K562 (cell line): Measurements from ENCODE around the gene COX6B2. TPM values are rescaled to one million over a fixed set of nuclear protein-coding genes. Genes with fewer than 3 reads are reported as not detected.

Experiments
- ATAC-seq: fragments of 200-7000 bp; cut with Tn5 transposase; 3 replicates; pipeline ENCODE4 v1.9.1; 2020; ENCODE audit warnings: moderate library complexity
- BruUV-seq: library from RNA; stranded (reverse); fragments of 400-500 nt; replicated peaks from 2 replicates; lab custom pipeline; 2021; lab: Mats Ljungman, UMichigan
- CTCF ChIA-PET: fragments of 300-600 bp; formaldehyde crosslinking; extraction: SDS; loops from one replicate; lab custom pipeline; 2021; ENCODE audit warnings: low intra/inter-chr PET ratio; lab: Yijun Ruan, JAX
- POLR2A ChIA-PET: fragments of 300-600, 350-650 bp; sonication (Branson Sonifier 250); formaldehyde crosslinking; extraction: SDS; loops from one replicate; lab custom pipeline; 2021; ENCODE audit warnings: antibody characterized with exemption, inconsistent platforms; lab: Yijun Ruan, JAX
- DNase-seq, 4 experiments: peaks; one replicate each; pipeline versions ENCODE4 v3.0.0 to v3.0.0-alpha.2; 2011 to 2018; ENCODE audit warnings: low spot score in 3 of 4, mixed read lengths in 3 of 4; ENCODE audit errors: extremely low read depth in 1 of 4
- FAIRE-seq: peaks from 2 replicates; lab custom pipeline; 2011; peaks lifted over from hg19 to GRCh38; lab: Jason Lieb, UNC
- H2AFZ ChIP-seq: 2 replicates; pipeline ENCODE4 v1.6.0; 2011; ENCODE audit warnings: low read depth, low read length, control low read depth, inconsistent platforms
- H3K27ac ChIP-seq: fragments of 200-600 bp; 3 replicates; pipeline ENCODE4 v1.8.0; 2011; ENCODE audit warnings: low read depth, mild to moderate bottlenecking, control low read depth, inconsistent platforms, low read length, moderate library complexity, mixed read lengths; ENCODE audit errors: extremely low read depth
- H3K27me3 ChIP-seq, 2 experiments: fragments of 300-600 bp in 1 of 2; 2 replicates in 1 of 2; 3 replicates in 1 of 2; pipeline versions ENCODE4 v1.6.0 to v1.8.0; 2011; ENCODE audit warnings: inconsistent platforms in 2 of 2, low read length in 2 of 2, mild to moderate bottlenecking in 1 of 2, mixed read lengths in 1 of 2, moderate library complexity in 1 of 2; ENCODE audit not compliant: control insufficient read depth in 2 of 2, insufficient read depth in 2 of 2
- H3K36me3 ChIP-seq: fragments of 300-600 bp; 3 replicates; pipeline ENCODE4 v1.8.0; 2011; ENCODE audit warnings: mild to moderate bottlenecking, low read length, inconsistent platforms; ENCODE audit not compliant: control insufficient read depth, insufficient read depth
- H3K4me1 ChIP-seq, 2 experiments: fragments of 200-600 bp in 1 of 2; replicated peaks in 1 of 2; 2 replicates in 1 of 2; 3 replicates in 1 of 2; pipeline versions ENCODE4 v1.5.1 to v1.8.0; 2011; ENCODE audit warnings: inconsistent platforms in 2 of 2, low read length in 2 of 2, mild to moderate bottlenecking in 1 of 2, mixed read lengths in 1 of 2, moderate library complexity in 1 of 2; ENCODE audit not compliant: control insufficient read depth in 2 of 2, insufficient read depth in 2 of 2
- H3K4me2 ChIP-seq: 2 replicates; pipeline ENCODE4 v1.6.1; 2011; ENCODE audit warnings: low read length, control low read depth, inconsistent platforms, mixed read lengths; ENCODE audit not compliant: insufficient read depth
- H3K4me3 ChIP-seq: fragments of 200-600 bp; sonication (generic), shearing (Covaris generic); 2 replicates; pipeline ENCODE4 v1.5.1; 2016; ENCODE audit warnings: control low read depth, inconsistent platforms
- H3K79me2 ChIP-seq: fragments of 200-600 bp; 3 replicates; pipeline ENCODE4 v1.8.0; 2011; ENCODE audit warnings: low read length, inconsistent platforms; ENCODE audit not compliant: control insufficient read depth, insufficient read depth
- H3K9ac ChIP-seq, 2 experiments: 2 replicates each; pipeline versions ENCODE4 v1.6.0 to v1.6.1; 2011; ENCODE audit warnings: low read depth in 2 of 2, low read length in 2 of 2, control low read depth in 1 of 2, inconsistent platforms in 1 of 2, mild to moderate bottlenecking in 1 of 2, mixed read lengths in 1 of 2; ENCODE audit not compliant: insufficient read depth in 1 of 2
- H3K9me1 ChIP-seq: one replicate; pipeline ENCODE4 v1.6.0; 2011; ENCODE audit warnings: inconsistent platforms, mild to moderate bottlenecking, low read length, moderate library complexity; ENCODE audit not compliant: control insufficient read depth, insufficient read depth
- H3K9me3 ChIP-seq: replicated peaks from 2 replicates; pipeline ENCODE4 v1.5.1; 2011; ENCODE audit warnings: low read depth, low read length, inconsistent platforms; ENCODE audit not compliant: control insufficient read depth, insufficient read depth
- H4K20me1 ChIP-seq: replicated peaks from 2 replicates; pipeline ENCODE4 v1.6.1; 2011; ENCODE audit warnings: low read length, inconsistent platforms, mixed read lengths; ENCODE audit not compliant: control insufficient read depth, insufficient read depth
- CEBPG ChIP-seq, 3 experiments: fragments of 200-800 bp in 1 of 3; sonication (Bioruptor generic) in 1 of 3; sonication (generic) in 1 of 3; formaldehyde crosslinking in 1 of 3; IDR thresholded peaks in 2 of 3; conservative IDR thresholded peaks in 1 of 3; 2 replicates each; pipeline versions ENCODE4 v1.6.1 to v1.8.0; 2016 to 2022; ENCODE audit warnings: missing compliant biosample characterization in 2 of 3, missing genetic modification characterization in 2 of 3, mild to moderate bottlenecking in 1 of 3, missing genetic modification reagents in 1 of 3
- EZH2 ChIP-seq: IDR thresholded peaks from 2 replicates; pipeline ENCODE4 v1.6.1; 2012; ENCODE audit warnings: low read depth, mild to moderate bottlenecking, inconsistent platforms, low read length, borderline replicate concordance
- FOSL1 ChIP-seq: fragments of 200-800 bp; sonication (Bioruptor generic); conservative IDR thresholded peaks from 2 replicates; pipeline ENCODE4 v1.6.1; 2016; ENCODE audit warnings: missing genetic modification characterization, missing compliant biosample characterization
- NR1H2 ChIP-seq: sonication (generic); formaldehyde crosslinking; IDR thresholded peaks from 2 replicates; pipeline ENCODE4 v1.4.0; 2020; ENCODE audit warnings: mild to moderate bottlenecking, missing genetic modification reagents
- POLR2G ChIP-seq: fragments of 200-400 bp; formaldehyde crosslinking; IDR thresholded peaks from 2 replicates; pipeline ENCODE4 v1.6.1; 2017; ENCODE audit warnings: low read depth, mild to moderate bottlenecking, antibody characterized with exemption, low read length, moderate library complexity
- RBM22 ChIP-seq: fragments of 200-400 bp; formaldehyde crosslinking; IDR thresholded peaks from 2 replicates; pipeline ENCODE4 v1.6.1; 2018; ENCODE audit warnings: low read length, low read depth; ENCODE audit not compliant: poor library complexity, severe bottlenecking
- TAF15 ChIP-seq: fragments of 200-400 bp; formaldehyde crosslinking; IDR thresholded peaks from 2 replicates; pipeline ENCODE4 v1.6.1; 2017; ENCODE audit warnings: mild to moderate bottlenecking, low read depth, low read length, moderate library complexity
- ZNF507 ChIP-seq: conservative IDR thresholded peaks from 2 replicates; pipeline ENCODE4 v1.6.1; 2017; ENCODE audit warnings: missing genetic modification characterization, missing compliant biosample characterization
- ZNF668 ChIP-seq: fragments of 250-450 bp; sonication (Bioruptor Pico); IDR thresholded peaks from 2 replicates; pipeline ENCODE4 v1.8.0; 2022; ENCODE audit warnings: mild to moderate bottlenecking, inconsistent platforms
- WGBS: fragments of 100-300 bp; shearing (Covaris generic); methylation state at CpG from one replicate; pipeline ENCODE4 v1.1.6; 2016; ENCODE audit warnings: low coverage, mixed read lengths; ENCODE audit not compliant: insufficient coverage; ENCODE audit errors: missing lambda C conversion rate; 5-methylcytosine and 5-hydroxymethylcytosine counted together
- in situ Hi-C: fragments of 300-500 bp; cut with MboI; formaldehyde crosslinking; loops from 4 replicates; pipeline ENCODE4 v1.15.0; 2018; ENCODE audit warnings: inconsistent platforms, mixed read lengths
- intact Hi-C: fragments of 100-400 bp; cut with micrococcal nuclease; formaldehyde crosslinking; loops from 2 replicates; pipeline ENCODE4 v1.14.2; 2022
- polyA plus RNA-seq, 8 experiments: library from polyadenylated mRNA; depleted of rRNA in 4 of 8; stranded (reverse) in 5 of 8; unstranded in 3 of 8; fragments of >200 nt; fragmentation: Nextera tagmentation in 2 of 8; fragmentation: Illumina TruSeq in 1 of 8; extraction: Ambion mirVana in 2 of 8; extraction: Trizol in 1 of 8; gene quantifications; 2 replicates each; pipeline versions ENCODE4 v1.2.1 to v1.2.3, GENCODE V29; 2011 to 2014; ENCODE audit warnings: inconsistent platforms in 1 of 8, missing spikeins in 1 of 8
- total RNA-seq, 7 experiments: library from RNA; depleted of rRNA in 6 of 7; stranded (reverse); fragments of >200 nt in 6 of 7; fragmentation: Illumina TruSeq in 2 of 7; extraction: Trizol in 2 of 7; gene quantifications; 2 replicates each; pipeline versions ENCODE4 v1.2.1 to v1.2.3, GENCODE V29; 2011 to 2021; ENCODE audit warnings: low replicate concordance in 1 of 7
- TF ChIP-seq, protein P1 (sequence below): fragments of 250-450 bp; sonication (Bioruptor Pico); IDR thresholded peaks from 2 replicates; pipeline ENCODE4 v1.8.0; 2021; ENCODE audit warnings: moderate library complexity, mild to moderate bottlenecking, inconsistent platforms

Gene COX6B2
- total and polyA plus RNA-seq, 9 of the 15 experiments (the other 6 are each of a cell fraction or from before 2014, with no cell fraction given): 0.40 to 2.5 (median 0.83) TPM

DNA sequence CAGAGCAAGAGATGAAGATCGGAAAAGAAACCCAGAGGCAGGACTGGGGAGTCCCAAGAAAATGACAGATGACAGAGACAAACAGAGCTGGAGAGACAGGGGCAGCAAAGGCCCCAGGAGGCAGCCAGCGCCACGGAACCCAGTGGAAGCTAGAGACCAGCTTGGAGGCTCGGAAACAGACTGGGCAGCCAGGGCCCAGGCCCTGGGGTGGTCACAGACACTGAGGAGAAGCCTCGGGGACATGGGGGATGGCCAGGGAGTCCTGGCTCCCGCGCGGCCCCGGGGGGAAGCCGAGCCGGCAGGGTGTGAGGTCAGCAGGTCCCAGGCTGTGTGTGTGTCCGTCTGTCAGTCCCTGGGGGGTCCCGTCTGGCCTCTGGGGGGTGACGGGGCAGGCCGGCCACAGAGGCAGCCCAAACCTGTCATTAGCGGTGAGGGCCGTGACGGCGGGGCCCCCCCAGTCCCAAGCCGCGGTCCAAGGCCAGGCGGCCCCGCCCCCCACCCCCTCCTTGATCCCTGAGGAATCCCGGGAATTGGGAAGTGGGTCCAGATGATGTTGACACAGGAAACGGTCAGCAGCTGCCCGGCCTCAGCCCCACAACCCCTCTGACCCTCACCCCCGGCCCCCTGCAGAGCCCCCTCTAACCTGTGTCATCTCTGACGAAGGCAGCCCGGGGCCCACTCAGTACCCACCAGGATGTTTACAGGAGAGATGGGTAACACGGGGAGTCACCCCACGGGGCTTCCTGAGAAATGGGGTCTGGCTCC is 19.7 kb upstream of the COX6B2 start (continued):
- TF ChIP-seq, protein P1, sequence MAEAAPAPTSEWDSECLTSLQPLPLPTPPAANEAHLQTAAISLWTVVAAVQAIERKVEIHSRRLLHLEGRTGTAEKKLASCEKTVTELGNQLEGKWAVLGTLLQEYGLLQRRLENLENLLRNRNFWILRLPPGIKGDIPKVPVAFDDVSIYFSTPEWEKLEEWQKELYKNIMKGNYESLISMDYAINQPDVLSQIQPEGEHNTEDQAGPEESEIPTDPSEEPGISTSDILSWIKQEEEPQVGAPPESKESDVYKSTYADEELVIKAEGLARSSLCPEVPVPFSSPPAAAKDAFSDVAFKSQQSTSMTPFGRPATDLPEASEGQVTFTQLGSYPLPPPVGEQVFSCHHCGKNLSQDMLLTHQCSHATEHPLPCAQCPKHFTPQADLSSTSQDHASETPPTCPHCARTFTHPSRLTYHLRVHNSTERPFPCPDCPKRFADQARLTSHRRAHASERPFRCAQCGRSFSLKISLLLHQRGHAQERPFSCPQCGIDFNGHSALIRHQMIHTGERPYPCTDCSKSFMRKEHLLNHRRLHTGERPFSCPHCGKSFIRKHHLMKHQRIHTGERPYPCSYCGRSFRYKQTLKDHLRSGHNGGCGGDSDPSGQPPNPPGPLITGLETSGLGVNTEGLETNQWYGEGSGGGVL (CRISPR knock-in tag): no peak

DNA sequence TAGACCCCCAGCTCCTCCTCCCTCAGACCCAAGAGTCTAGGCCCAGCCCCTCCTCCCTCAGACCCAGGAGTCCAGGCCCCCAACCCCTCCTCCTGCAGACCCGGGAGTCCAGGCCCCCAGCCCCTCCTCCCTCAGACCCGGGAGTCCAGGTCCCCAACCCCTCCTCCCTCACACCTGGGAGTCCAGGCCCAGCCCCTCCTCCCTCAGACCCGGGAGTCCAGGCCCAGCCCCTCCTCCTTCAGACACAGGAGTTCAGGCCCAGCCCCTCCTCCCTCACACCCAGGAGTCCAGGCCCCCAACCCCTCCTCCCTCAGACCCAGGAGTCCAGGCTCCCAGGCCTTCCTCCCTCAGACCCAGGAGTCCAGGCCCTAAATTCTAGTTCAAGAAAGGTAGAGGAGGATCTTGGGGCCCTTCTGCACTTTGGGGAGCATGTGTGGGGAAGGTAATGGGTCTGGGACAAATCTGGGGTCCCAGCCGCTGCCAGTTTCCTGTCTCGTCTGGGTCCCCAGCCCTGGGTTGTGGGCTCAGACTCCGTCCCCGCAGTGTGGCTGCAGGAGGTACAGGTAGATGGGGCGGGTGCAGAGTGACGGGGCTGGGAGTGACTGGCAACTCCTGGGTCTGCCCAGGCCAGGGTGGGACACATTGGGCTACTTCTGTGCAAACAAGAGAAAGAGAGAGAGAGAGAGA is 18.9 kb upstream of the COX6B2 start:
- H3K4me1 ChIP-seq: peaks cover 10 to 77% of the 10 kb centered on the region in 2 experiments; a peak in 4 of 5 replicates

More for the DNA sequence above, 18.9 kb upstream of the COX6B2 start:
- WGBS: 68% methylated on average over 6 of the region's 9 CpGs
- BruUV-seq: no TSS peak
- H3K27ac ChIP-seq: no peak overlapping the region
- no peak overlapping the region for H3K4me3 ChIP-seq
- H4K20me1 ChIP-seq: 0 out of 2 replicates have a peak, but pooled peaks cover 3% of the 10 kb centered on the region
- no peak for FAIRE-seq
- H3K36me3 ChIP-seq: no peaks in the 10 kb centered on the region
- ChIA-PET CTCF (no interaction called here), POLR2A (interaction anchor here (0.7 to 1.0 kb wide), 2 partner anchors 10 to 21 kb away, joined by 3 to 5 read pairs; partner anchors contain the start of gene TMEM238)
- TF ChIP-seq RBM22 (no peak), ZNF668 (no peak), FOSL1 (tag) (no peak), POLR2G (peak; percentile 37; the same call in 1 of the 2 replicates), EZH2 (no peak), NR1H2 (CRISPR knock-in tag) (no peak), TAF15 (no peak), CEBPG (CRISPR knock-in tag; IDR thresholded peaks at IDR 0.05) (no peak), CEBPG (tag; conservative IDR thresholded peaks at IDR 0.05 in 1 of 2, IDR thresholded peaks at IDR 0.05 in 1 of 2) (no peak), ZNF507 (no peak)
- peaks cover 11% of the 10 kb centered on the region in 2 experiments; a peak in 4 of 5 replicates for H3K27me3 ChIP-seq
- H3K9me3 ChIP-seq: no peaks in the 10 kb centered on the region
- ATAC-seq: no peak
- peak overlapping the region in 1 of 2 experiments; percentile 83; a peak in 2 of 4 replicates for H3K9ac ChIP-seq
- DNase-seq: no peak
- H2AFZ ChIP-seq: no peak overlapping the region
- in situ Hi-C loops: no loop called here
- no peaks in the 10 kb centered on the region for H3K79me2 ChIP-seq
- H3K9me1 ChIP-seq: no peaks in the 10 kb centered on the region
- intact Hi-C loops: no loop called here
- no peak overlapping the region for H3K4me2 ChIP-seq
